Measurements from ENCODE around the gene EARS2.

DNA sequence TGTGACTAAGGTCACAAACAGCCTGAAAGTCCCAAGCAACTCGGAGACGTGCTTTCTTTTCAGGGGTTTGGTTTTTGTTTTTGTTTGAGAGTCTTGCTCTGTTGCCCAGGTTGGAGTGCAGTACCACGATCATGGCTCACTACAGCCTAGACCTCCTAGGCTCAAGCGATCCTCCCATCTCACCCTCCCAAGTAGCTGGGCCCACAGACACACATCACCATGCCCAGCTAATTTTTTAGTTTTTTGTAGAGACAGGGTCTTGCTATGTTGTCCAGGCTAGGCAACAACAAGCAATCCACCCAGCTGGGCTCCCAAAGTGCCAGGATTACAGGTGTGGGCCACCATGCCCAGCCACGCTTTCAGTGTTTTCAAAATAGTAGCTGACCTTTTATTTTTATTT is 27.1 kb downstream of the EARS2 start:
- TF ChIP-seq, protein P1, sequence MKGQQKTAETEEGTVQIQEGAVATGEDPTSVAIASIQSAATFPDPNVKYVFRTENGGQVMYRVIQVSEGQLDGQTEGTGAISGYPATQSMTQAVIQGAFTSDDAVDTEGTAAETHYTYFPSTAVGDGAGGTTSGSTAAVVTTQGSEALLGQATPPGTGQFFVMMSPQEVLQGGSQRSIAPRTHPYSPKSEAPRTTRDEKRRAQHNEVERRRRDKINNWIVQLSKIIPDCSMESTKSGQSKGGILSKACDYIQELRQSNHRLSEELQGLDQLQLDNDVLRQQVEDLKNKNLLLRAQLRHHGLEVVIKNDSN (IDR thresholded peaks at IDR 0.05; ENCODE audit: borderline replicate concordance, low read depth) = no peak
- TF ChIP-seq SIN3A (IDR thresholded peaks at IDR 0.05; ENCODE audit: borderline replicate concordance, low read depth, low read length) = no peak
- TF ChIP-seq POLR2AphosphoS5 (IDR thresholded peaks at IDR 0.05; ENCODE audit: low read depth, low read length) = no peak
- TF ChIP-seq, protein P2, sequence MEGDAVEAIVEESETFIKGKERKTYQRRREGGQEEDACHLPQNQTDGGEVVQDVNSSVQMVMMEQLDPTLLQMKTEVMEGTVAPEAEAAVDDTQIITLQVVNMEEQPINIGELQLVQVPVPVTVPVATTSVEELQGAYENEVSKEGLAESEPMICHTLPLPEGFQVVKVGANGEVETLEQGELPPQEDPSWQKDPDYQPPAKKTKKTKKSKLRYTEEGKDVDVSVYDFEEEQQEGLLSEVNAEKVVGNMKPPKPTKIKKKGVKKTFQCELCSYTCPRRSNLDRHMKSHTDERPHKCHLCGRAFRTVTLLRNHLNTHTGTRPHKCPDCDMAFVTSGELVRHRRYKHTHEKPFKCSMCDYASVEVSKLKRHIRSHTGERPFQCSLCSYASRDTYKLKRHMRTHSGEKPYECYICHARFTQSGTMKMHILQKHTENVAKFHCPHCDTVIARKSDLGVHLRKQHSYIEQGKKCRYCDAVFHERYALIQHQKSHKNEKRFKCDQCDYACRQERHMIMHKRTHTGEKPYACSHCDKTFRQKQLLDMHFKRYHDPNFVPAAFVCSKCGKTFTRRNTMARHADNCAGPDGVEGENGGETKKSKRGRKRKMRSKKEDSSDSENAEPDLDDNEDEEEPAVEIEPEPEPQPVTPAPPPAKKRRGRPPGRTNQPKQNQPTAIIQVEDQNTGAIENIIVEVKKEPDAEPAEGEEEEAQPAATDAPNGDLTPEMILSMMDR (IDR thresholded peaks at IDR 0.05) = no peak
- no peak for TF ChIP-seq CHD2 (IDR thresholded peaks at IDR 0.05; ENCODE audit: low read length, partially characterized antibody)
- TF ChIP-seq, protein P3, sequence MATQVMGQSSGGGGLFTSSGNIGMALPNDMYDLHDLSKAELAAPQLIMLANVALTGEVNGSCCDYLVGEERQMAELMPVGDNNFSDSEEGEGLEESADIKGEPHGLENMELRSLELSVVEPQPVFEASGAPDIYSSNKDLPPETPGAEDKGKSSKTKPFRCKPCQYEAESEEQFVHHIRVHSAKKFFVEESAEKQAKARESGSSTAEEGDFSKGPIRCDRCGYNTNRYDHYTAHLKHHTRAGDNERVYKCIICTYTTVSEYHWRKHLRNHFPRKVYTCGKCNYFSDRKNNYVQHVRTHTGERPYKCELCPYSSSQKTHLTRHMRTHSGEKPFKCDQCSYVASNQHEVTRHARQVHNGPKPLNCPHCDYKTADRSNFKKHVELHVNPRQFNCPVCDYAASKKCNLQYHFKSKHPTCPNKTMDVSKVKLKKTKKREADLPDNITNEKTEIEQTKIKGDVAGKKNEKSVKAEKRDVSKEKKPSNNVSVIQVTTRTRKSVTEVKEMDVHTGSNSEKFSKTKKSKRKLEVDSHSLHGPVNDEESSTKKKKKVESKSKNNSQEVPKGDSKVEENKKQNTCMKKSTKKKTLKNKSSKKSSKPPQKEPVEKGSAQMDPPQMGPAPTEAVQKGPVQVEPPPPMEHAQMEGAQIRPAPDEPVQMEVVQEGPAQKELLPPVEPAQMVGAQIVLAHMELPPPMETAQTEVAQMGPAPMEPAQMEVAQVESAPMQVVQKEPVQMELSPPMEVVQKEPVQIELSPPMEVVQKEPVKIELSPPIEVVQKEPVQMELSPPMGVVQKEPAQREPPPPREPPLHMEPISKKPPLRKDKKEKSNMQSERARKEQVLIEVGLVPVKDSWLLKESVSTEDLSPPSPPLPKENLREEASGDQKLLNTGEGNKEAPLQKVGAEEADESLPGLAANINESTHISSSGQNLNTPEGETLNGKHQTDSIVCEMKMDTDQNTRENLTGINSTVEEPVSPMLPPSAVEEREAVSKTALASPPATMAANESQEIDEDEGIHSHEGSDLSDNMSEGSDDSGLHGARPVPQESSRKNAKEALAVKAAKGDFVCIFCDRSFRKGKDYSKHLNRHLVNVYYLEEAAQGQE (IDR thresholded peaks at IDR 0.05; ENCODE audit: low read depth, low read length) = no peak

All from SK-N-SH (cell line).